Activated CD8-positive, alpha-beta memory T cell treated with anti-CD3 and anti-CD28 coated beads, Interleukin-2, amount 50 U/mL, for 24 hours (primary cell): ENCODE results near the gene MVB12B.

Experiments used
- DNase-seq: peaks from one replicate; pipeline ENCODE4 v3.0.0-alpha.2; 2020; ENCODE audit errors: extremely low read depth

Gene MVB12B

DNA sequence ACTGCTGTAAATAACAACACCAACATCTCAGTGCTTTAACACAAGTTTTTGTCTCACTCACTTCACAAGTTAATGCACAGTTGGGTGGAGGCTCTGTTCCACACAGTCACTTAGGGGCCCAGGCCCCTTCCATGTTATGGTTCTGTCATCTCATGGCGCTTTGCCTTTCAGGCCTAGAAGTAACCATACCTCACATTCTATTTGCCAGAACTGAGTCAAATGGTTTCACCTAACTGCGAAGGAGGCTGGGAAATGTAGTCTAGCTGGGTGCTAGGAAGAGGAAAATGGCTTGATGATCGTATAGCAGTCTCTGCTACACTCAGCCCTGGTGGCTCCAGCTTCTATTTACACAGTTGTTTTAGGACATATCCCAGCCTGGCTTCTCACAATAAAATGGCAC lies 23.1 kb upstream of the MVB12B start:
- DNase-seq, result no peak

- no peak for DNase-seq
Measured at GRCh38 chr9:126304207-126304970, 22.2 kb upstream of the MVB12B start.

DNA sequence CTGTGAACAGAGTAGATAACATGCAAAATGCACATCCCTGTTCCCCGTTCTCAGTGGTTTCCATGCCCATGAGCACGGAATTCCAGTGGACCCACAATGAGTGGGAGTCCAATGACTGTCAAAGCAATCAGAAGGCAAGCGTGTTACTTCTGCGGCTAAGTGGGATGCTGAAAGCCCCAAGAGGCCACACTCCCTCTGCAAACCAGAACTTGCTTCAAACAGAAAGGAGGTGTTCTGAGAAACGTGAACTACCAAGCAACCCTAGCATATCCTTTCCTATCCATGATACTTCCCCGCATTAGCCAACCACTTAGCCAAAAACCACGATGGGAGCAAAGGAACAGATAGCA lies 21.7 kb upstream of the MVB12B start:
- DNase-seq, result no peak

DNA sequence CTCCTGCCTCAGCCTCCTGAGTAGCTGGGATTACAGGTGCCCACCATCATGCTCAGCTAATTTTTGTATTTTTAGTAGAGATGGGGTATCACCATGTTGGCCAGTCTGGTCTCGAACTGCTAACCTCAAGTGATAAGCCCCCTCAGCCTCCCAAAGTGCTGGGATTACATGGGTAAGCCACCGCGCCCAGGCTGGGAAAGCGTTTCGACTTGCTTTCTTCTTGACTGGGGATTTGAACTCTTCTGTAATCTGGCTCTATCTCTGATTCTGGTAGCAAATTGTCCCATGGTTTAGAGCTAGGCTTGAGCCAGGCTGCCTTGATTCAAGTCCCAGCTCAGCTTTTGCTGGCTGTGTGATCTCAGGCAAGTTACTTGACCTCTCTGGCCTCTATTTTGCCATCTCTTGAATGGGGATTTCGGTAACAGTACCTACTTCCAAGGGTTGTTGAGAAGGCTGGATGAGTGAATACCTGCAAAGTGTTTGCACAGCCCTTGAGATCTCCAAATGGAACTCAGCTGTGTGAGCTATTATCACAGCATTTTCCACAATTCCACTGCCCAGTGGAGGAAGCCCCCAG lies 20.5 kb upstream of the MVB12B start:
- DNase-seq, result no peak

DNA sequence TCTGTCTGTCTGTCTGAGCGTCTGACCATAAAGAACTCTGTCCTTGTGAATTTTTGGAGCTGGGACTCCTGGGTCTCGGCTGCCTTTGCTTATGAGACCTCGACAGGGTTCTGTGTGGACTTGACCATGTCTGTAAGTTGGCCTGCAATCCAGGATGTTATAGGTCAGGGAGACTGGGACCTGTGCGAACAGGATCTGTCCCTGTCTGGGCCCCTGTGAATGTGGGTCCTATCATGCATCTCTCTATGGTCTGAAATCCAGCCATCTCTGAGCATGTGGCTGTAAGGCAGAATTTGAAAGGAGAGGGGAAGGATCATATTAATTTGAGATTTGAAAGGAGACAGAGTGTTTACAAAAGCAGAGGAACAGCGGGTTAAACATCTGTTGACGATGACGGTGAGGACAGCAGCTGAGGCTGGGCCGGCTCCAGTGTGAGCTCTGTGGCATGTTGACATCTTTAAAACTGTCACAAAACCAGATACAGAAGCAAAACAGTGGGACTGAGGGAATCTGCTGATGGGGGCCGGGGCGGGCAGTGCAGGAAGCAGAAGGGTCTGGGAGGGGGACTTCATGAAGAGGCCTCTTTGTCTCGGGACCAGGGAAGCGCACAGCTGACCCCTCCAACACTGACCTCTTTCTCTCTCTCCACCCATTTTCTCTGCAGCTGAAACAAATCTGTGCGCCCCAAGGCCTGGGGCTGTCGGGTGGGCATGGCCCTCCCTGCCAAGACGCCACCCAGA lies 19.1 kb upstream of the MVB12B start:
- no peak for DNase-seq

DNA sequence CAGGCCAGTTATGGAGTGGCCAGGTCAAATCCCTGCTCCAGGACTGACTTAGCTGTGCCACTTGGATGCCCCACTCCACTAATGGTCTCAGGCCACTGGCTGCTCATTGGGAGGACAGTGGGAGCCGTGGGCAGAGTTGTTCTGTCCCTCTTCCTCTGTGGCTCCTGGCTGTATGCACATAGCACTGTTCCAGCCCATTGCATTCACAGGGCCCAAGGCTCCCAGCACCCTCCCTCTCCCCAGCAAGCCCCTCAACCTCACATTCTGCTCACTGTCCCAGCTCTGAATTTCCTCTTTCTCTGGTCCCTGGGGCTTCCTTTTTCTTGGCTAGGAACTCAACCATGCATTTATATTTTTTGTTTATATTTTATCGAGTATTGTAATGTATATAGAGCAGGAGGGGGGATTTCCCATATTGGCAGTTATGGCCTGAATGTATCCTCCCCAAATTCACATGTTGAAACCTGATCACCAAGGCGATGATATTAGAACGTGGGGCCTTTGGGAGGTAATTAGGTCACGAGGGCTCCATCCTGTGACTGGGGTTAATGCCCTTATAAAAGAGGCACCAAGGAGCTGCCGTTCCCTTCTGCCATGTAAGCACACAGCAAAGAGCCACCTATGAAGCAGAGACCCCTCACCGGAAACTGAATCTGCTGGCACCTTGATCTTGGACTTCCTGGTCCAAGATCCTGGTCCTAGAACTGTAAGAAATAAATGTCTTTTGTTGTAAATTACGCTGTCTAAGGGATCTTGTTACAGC lies 17.0 kb upstream of the MVB12B start:
- DNase-seq, result no peak

GRCh38 chr9:126312584-126313551 lies 13.8 kb upstream of the MVB12B start:
- DNase-seq, result no peak

GRCh38 chr9:126316085-126316655 lies 10.5 kb upstream of the MVB12B start:
- DNase-seq, result no peak

DNA sequence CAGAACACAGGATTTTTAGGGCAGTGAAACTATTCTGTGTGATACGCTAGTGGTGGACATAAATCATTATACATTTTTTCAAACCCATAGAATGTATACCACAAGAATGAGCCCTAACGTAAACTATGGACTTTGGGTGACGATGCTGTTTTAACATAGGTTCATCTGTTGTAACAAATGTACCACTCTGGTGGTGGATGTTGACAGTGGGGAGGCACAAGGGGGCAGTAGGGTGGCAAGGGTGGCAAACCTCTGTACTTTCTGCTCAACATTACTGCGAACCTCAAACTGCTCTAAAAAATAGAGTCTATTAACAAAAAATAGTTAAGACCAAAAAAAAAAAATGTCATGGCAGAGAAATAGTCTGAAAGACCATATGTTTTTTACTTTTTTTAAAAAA lies 9.1 kb upstream of the MVB12B start:
- DNase-seq, result no peak

DNA sequence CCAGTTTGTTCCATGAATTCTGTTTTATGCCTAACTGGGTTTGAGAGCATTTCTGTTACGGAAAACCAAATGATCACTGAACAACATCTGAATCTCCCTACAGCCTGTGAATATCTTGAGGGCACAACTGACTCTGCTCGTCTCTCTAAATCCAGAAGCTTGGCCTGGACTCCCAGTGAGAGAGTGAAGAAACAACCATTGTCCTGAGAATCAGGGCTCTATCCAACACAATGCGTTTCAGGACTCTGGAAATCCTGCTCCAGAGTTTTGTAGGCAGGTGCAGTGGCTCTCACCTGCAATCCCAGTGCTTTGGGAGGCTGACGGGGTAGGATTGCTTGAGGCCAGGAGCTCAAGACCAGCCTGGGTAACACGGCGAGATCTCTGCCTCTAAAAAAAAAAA lies 7.8 kb upstream of the MVB12B start:
- DNase-seq, result no peak

DNA sequence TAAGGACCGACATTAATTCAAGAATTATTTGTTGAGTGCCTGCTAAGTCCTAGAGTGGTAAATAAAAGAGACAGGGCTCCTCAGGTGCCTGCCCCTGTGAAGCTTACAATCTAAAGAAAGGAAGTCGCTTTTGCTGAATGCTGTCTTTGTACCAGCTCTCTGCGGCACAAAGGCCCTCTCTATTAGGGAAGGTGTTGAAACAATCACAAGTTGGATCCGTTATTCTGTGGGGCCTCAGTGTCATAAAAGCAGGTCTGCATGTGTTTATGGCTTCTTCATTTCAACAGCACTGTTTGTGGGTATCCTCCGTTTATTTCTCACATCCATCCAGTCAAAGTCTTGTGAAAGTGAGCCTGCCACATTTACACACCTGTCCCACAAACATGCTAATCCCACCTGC lies 7.0 kb upstream of the MVB12B start:
- DNase-seq, result no peak

DNA sequence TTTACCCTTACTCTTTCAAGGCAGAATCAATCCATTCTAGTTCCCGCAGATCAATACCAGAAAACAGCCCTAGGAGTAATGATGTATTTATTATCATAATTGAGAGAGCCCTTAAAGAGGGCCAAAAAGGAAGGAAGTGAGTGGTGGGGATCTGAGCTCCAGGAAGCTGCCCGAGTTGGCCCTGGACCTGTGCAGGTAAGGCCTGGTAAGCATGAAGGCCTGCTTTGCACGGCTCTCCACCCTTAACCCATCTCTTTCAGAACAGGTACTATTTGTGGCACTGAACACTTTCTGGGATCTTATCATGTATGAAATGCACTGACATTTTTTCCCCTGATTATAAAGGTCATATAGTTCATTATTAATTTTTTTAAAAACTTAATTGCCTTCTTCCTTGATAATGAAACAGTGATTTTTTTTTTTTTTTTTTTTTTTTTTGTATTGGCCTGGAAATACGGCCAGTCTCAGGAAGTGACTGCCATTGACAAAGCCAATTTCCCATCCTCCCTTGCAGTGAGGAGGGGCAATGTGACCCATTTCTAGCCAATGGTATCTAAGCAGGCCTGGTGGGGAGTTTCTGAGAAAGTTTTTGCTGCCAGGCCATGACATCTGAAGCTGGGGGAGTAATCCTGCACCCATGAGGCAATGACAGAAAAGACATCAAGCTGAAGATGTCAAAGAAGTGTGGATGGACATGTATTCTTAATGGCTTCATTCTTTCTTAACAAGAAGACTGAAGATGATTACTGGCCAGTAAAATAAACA lies 6.3 kb upstream of the MVB12B start:
- no peak for DNase-seq

- DNase-seq, result no peak
Measured at GRCh38 chr9:126321742-126322141, 4.9 kb upstream of the MVB12B start.

DNA sequence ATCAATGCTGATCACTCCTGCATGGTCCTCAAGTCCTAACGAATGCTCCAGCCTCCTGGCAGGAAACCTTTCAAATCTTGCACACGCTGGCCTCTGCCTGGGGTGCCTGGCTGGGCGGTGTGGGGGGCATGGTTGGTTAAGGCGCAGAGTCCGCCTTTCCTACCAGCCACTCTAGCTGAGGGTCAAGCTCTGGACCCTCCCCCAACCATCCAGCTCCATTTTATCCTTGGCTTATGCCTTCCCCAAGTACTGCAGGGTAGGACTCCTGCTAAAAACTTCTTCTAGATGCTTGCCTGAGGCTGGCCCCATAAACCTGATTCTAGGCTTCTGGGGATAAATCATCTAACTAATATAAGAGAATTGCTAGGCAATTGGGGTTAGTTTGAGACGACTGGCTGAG lies 808 bp upstream of the MVB12B start:
- no peak for DNase-seq

GRCh38 chr9:126327006-126327713 lies 531 bp downstream of the MVB12B start:
- DNase-seq, result no peak

- no peak for DNase-seq
Measured at GRCh38 chr9:126327714-126328185, 1.1 kb downstream of the MVB12B start.

DNA sequence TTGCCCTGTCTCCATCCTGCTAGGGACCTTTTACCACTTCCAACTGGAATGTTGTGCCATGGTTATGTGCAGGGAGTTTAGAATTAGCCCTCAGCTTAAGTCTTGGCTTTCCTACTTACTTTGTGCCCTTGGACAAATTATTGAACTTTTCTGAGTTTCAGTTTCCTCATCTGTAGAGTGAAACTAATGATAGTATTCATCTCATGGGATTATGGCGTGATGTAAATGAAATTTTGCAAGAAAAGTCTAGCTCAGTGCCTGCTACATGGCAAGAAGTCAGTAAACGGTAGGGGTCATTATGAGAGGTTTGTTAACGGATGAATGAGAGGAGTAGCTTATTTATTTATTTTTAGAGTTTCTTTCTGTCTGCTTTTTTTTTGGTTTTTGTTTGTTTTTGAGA lies 1.8 kb downstream of the MVB12B start:
- DNase-seq, result no peak

GRCh38 chr9:126329476-126330275 lies 3.0 kb downstream of the MVB12B start:
- no peak for DNase-seq

DNA sequence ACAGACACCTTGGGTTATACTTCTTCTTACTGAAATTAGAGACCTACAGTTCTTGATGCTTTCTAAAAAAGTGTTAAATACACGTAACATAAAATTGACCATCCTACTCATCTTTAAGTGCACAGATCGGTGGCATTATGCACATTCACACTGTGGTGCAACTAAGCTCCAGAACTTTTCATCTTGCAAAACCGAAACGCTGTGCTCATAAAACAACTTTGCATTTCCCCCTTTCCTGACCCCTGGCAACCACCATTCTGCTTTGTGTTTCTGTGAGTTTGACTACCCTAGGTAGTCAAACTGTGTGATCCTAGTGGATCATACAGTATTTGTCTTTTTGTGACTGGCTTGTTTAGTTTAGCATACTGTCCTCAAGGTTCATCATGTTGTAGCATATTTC lies 3.9 kb downstream of the MVB12B start:
- DNase-seq, result no peak
